HepG2 (cell line): ENCODE measurements around the gene ZNF644. TPM values are rescaled to one million over a fixed set of nuclear protein-coding genes. Genes with fewer than 3 reads are reported as not detected.

Experiments
- ARID3A ChIP-seq: IDR thresholded peaks from 2 replicates; pipeline ENCODE4 v1.6.1; 2012; ENCODE audit warnings: low read depth, low read length, improper control_type of control experiment
- DPF2 ChIP-seq: sonication (generic); formaldehyde crosslinking; IDR thresholded peaks from 2 replicates; pipeline ENCODE4 v1.4.0; 2020; ENCODE audit warnings: mild to moderate bottlenecking, low read depth, missing genetic modification reagents, borderline replicate concordance
- NFYC ChIP-seq: IDR thresholded peaks from 2 replicates; pipeline ENCODE4 v1.6.1; 2016; ENCODE audit warnings: missing genetic modification reagents, missing compliant biosample characterization
- PAX8 ChIP-seq: sonication (generic); formaldehyde crosslinking; IDR thresholded peaks from 2 replicates; pipeline ENCODE4 v1.8.0; 2022; ENCODE audit warnings: mild to moderate bottlenecking, missing genetic modification reagents, borderline replicate concordance
- PHF20 ChIP-seq: sonication (generic); formaldehyde crosslinking; IDR thresholded peaks from 2 replicates; pipeline ENCODE4 v1.5.0; 2020; ENCODE audit warnings: mild to moderate bottlenecking, missing genetic modification reagents
- PHF8 ChIP-seq: sonication (generic); formaldehyde crosslinking; IDR thresholded peaks from 2 replicates; pipeline ENCODE4 v1.5.0; 2020; ENCODE audit warnings: missing genetic modification reagents
- RARA ChIP-seq: IDR thresholded peaks from 2 replicates; pipeline ENCODE4 v1.6.1; 2016; ENCODE audit warnings: missing genetic modification reagents, missing compliant biosample characterization
- RBM22 ChIP-seq: fragments of 200-400 bp; formaldehyde crosslinking; optimal IDR thresholded peaks from 2 replicates; pipeline ENCODE3; 2017; ENCODE audit warnings: mild to moderate bottlenecking, low read length, moderate library complexity
- SAP130 ChIP-seq: IDR thresholded peaks from 2 replicates; pipeline ENCODE4 v1.6.1; 2016; ENCODE audit warnings: low read depth
- SETDB1 ChIP-seq: sonication (generic); formaldehyde crosslinking; IDR thresholded peaks from 2 replicates; pipeline ENCODE4 v1.5.1; 2020; ENCODE audit warnings: missing genetic modification reagents, mild to moderate bottlenecking, borderline replicate concordance
- TIGD3 ChIP-seq: sonication (generic); formaldehyde crosslinking; IDR thresholded peaks from 2 replicates; pipeline ENCODE4 v1.5.1; 2020; ENCODE audit warnings: mild to moderate bottlenecking, missing genetic modification reagents, borderline replicate concordance
- ZBTB7A ChIP-seq: sonication (generic); formaldehyde crosslinking; IDR thresholded peaks from 2 replicates; pipeline ENCODE4 v1.8.0; 2022; ENCODE audit warnings: mild to moderate bottlenecking, missing genetic modification reagents
- ZNF33A ChIP-seq: sonication (generic); formaldehyde crosslinking; IDR thresholded peaks from 2 replicates; pipeline ENCODE4 v1.5.1; 2020; ENCODE audit warnings: missing genetic modification reagents, mild to moderate bottlenecking, moderate library complexity, borderline replicate concordance
- ZNF407 ChIP-seq: sonication (generic); formaldehyde crosslinking; IDR thresholded peaks from one replicate; pipeline ENCODE4 v1.5.1; 2020; ENCODE audit warnings: mild to moderate bottlenecking, missing genetic modification reagents; ENCODE audit errors: not compliant biosample characterization
- ZNF569 ChIP-seq: sonication (generic); formaldehyde crosslinking; IDR thresholded peaks from 2 replicates; pipeline ENCODE4 v1.5.0; 2020; ENCODE audit warnings: mild to moderate bottlenecking, missing genetic modification reagents, moderate library complexity, borderline replicate concordance
- ZNF784 ChIP-seq: sonication (generic); formaldehyde crosslinking; IDR thresholded peaks from 2 replicates; pipeline ENCODE4 v1.5.1; 2020; ENCODE audit warnings: missing genetic modification reagents, mild to moderate bottlenecking, borderline replicate concordance
- polyA plus RNA-seq, 8 experiments: library from polyadenylated mRNA; depleted of rRNA in 3 of 8; stranded (reverse) in 7 of 8; unstranded in 1 of 8; fragments of >200 nt; fragmentation: Illumina TruSeq in 4 of 8; extraction: Trizol in 4 of 8; gene quantifications; 2 replicates each; pipeline versions ENCODE4 v1.2.1 to v1.2.3, GENCODE V29; 2011 to 2016; ENCODE audit warnings: low read depth in 4 of 8, missing spikeins in 1 of 8, mixed read lengths in 1 of 8; ENCODE audit not compliant: insufficient read depth in 1 of 8
- total RNA-seq, 5 experiments: library from RNA; depleted of rRNA; stranded (reverse); fragments of >200 nt; fragmentation: Illumina TruSeq; extraction: Trizol; gene quantifications; 2 replicates each; pipeline ENCODE4 v1.2.3, GENCODE V29; 2016; ENCODE audit warnings: low read depth in 1 of 5

Gene ZNF644
- total and polyA plus RNA-seq, 2 of the 13 experiments (the other 11 are each of a cell fraction or from before 2014, with no cell fraction given) = 17.7 to 51.7 TPM

GRCh38 chr1:91021686-91022517 is at the start of gene ZNF644 (continued):
- peak; percentile 90 for TF ChIP-seq ZNF407 (CRISPR knock-in tag)
- peak; percentile 70 for TF ChIP-seq ZBTB7A (CRISPR knock-in tag)
- peak; percentile 39 for TF ChIP-seq PHF20
- peak; percentile 79 for TF ChIP-seq PHF8 (CRISPR knock-in tag)
- peak; percentile 83 for TF ChIP-seq SAP130 (CRISPR knock-in tag)
- no peak for TF ChIP-seq DPF2
- peak; percentile 68 for TF ChIP-seq NFYC (CRISPR knock-in tag)
- peak; percentile 57; the same call in 1 of the 2 replicates for TF ChIP-seq RARA
- peak; percentile 55; the same call in 1 of the 2 replicates for TF ChIP-seq ZNF569 (CRISPR knock-in tag)
- TF ChIP-seq ZNF784 = no peak
- no peak for TF ChIP-seq RBM22
- peak; percentile 93; the same call in 1 of the 2 replicates for TF ChIP-seq TIGD3 (CRISPR knock-in tag)
- no peak for TF ChIP-seq ARID3A
- peak; percentile 36; the same call in 1 of the 2 replicates for TF ChIP-seq PAX8 (CRISPR knock-in tag)
- peak; percentile 95; the same call in 1 of the 2 replicates for TF ChIP-seq ZNF33A (CRISPR knock-in tag)
- TF ChIP-seq SETDB1 (CRISPR knock-in tag) = peak; percentile 63; the same call in 1 of the 2 replicates
